Fibroblast of gingiva (primary cell): Measurements from ENCODE around the gene STIM2.
"Not testable (repeated sequence)": the region's sequence is repeated elsewhere in the genome, so short reads cannot be mapped to it uniquely, and the experiment has no call there.

Experiments
- DNase-seq: peaks from one replicate; pipeline ENCODE4 v3.0.0-alpha.2; 2011; ENCODE audit warnings: low read depth

Gene STIM2

GRCh38 chr4:26955241-26955640, 94.6 kb downstream of the STIM2 start:
- no peak for DNase-seq

- no peak for DNase-seq
Measured at GRCh38 chr4:26958925-26959653, 98.4 kb downstream of the STIM2 start.

GRCh38 chr4:26959654-26960047, 99.0 kb downstream of the STIM2 start:
- DNase-seq, result no peak

- DNase-seq, result no peak
Measured at GRCh38 chr4:26962720-26963119, 102.1 kb downstream of the STIM2 start.

- DNase-seq, result no peak
Measured at GRCh38 chr4:26964512-26964911, 103.9 kb downstream of the STIM2 start.

- DNase-seq, result no peak
Measured at GRCh38 chr4:26964994-26965393, 104.4 kb downstream of the STIM2 start.

GRCh38 chr4:26975464-26976181, 115.0 kb downstream of the STIM2 start:
- DNase-seq, result not testable (repeated sequence)

GRCh38 chr4:26978387-26979053, 117.9 kb downstream of the STIM2 start:
- DNase-seq, result peak; percentile 3

- DNase-seq, result no peak
Measured at GRCh38 chr4:26984896-26985295, 124.3 kb downstream of the STIM2 start.

GRCh38 chr4:26985873-26986272, 125.2 kb downstream of the STIM2 start:
- DNase-seq, result no peak

- DNase-seq, result no peak
Measured at GRCh38 chr4:26987191-26987590, 126.5 kb downstream of the STIM2 start.

GRCh38 chr4:26991057-26991456, 130.4 kb downstream of the STIM2 start:
- DNase-seq, result no peak

GRCh38 chr4:26992657-26993361, 132.2 kb downstream of the STIM2 start:
- DNase-seq, result no peak

GRCh38 chr4:26993539-26993938, 132.9 kb downstream of the STIM2 start:
- DNase-seq, result no peak

- DNase-seq, result no peak
Measured at GRCh38 chr4:26993967-26994366, 133.3 kb downstream of the STIM2 start.

GRCh38 chr4:26995316-26995715, 134.7 kb downstream of the STIM2 start:
- no peak for DNase-seq

- no peak for DNase-seq
Measured at GRCh38 chr4:26996745-26997144, 136.1 kb downstream of the STIM2 start.

GRCh38 chr4:26999689-27000088, 139.0 kb downstream of the STIM2 start:
- DNase-seq, result no peak

- DNase-seq, result no peak
Measured at GRCh38 chr4:27000122-27000521, 139.5 kb downstream of the STIM2 start.

GRCh38 chr4:27000820-27001219, 140.2 kb downstream of the STIM2 start:
- no peak for DNase-seq

GRCh38 chr4:27001398-27002164, 140.9 kb downstream of the STIM2 start:
- DNase-seq, result no peak

GRCh38 chr4:27003642-27004113, 143.0 kb downstream of the STIM2 start:
- DNase-seq, result no peak
